Sigmoid colon (tissue), 7 donors: Measurements from ENCODE around the gene RPTN. TPM values are rescaled to one million over a fixed set of nuclear protein-coding genes. Genes with fewer than 3 reads are reported as not detected.

Experiments used
- DNase-seq: peaks from one replicate; pipeline ENCODE4 v3.0.0-alpha.2; 2019
- H3K27ac ChIP-seq, 4 donors: fragments of 200-600 bp; sonication (generic); one replicate each; pipeline ENCODE4 v1.5.1; 2016 to 2019; ENCODE audit warnings: mild to moderate bottlenecking in 1 of 4
- H3K27me3 ChIP-seq, 3 donors: fragments of 200-600 bp; sonication (generic); one replicate each; pipeline ENCODE4 v1.5.1; 2019; ENCODE audit warnings: mild to moderate bottlenecking in 1 of 3
- H3K36me3 ChIP-seq, 4 donors: fragments of 200-600 bp; sonication (generic); one replicate each; pipeline ENCODE4 v1.5.1; 2016 to 2019
- H3K4me1 ChIP-seq, 4 donors: fragments of 200-600 bp; sonication (generic); one replicate each; pipeline ENCODE4 v1.5.1; 2017 to 2019
- H3K4me3 ChIP-seq, 4 donors: fragments of 200-600 bp; sonication (generic); one replicate each; pipeline ENCODE4 v1.5.1; 2017 to 2019; ENCODE audit warnings: mild to moderate bottlenecking in 2 of 4, moderate library complexity in 1 of 4
- H3K9me3 ChIP-seq, 4 donors: fragments of 200-600 bp in 3 of 4; sonication (generic) in 3 of 4; one replicate each; pipeline versions ENCODE4 v1.5.1 to v1.6.1; 2013 to 2019
- EP300 ChIP-seq, 4 donors: sonication (generic); formaldehyde crosslinking; IDR thresholded peaks; one replicate each; pipeline ENCODE4 v1.6.1; 2017; ENCODE audit warnings: antibody characterized with exemption in 4 of 4
- POLR2A ChIP-seq, 2 donors: fragments of 450-650 bp; IDR thresholded peaks; one replicate each; pipeline ENCODE4 v1.6.1; 2016; ENCODE audit warnings: antibody characterized with exemption in 2 of 2, mild to moderate bottlenecking in 2 of 2, moderate library complexity in 2 of 2
- POLR2AphosphoS5 ChIP-seq, 4 donors: sonication (generic); formaldehyde crosslinking; IDR thresholded peaks; one replicate each; pipeline ENCODE4 v1.6.1; 2017; ENCODE audit warnings: antibody characterized with exemption in 4 of 4
- whole genome bisulfite sequencing, 2 donors: extraction: QIAGEN DNeasy Blood & Tissue Kit; methylation state at CpG; one replicate each; pipeline ENCODE4 v1.1.7; 2013; 5-methylcytosine and 5-hydroxymethylcytosine counted together
- intact Hi-C: fragments of 100-400 bp; cut with DNase I; formaldehyde crosslinking; loops from one replicate; pipeline ENCODE4 v1.15.1; 2023
- polyA plus RNA-seq, 3 donors: library from polyadenylated mRNA; stranded (reverse); fragments of 200-250 nt; gene quantifications; one replicate each; pipeline ENCODE4 v1.2.3, GENCODE V29; 2013
- total RNA-seq, 4 donors: library from RNA; depleted of rRNA; stranded (reverse); fragments of >200 nt; gene quantifications; one replicate each; pipeline ENCODE4 v1.1.0, GENCODE V29; 2016
- TF ChIP-seq, protein P1 (sequence below), 4 experiments: fragments of 450-650 bp in 3 of 4; fragments of 200-600 bp in 1 of 4; IDR thresholded peaks; one replicate each; pipeline ENCODE4 v1.5.1; 2016 to 2019; ENCODE audit warnings: antibody characterized with exemption in 4 of 4, mild to moderate bottlenecking in 3 of 4, moderate library complexity in 2 of 4
- donor health status: healthy with polysubstance abuse.
- donor health status: Bipolar disorder and iron deficiency.
- donor health status: healthy.

Gene RPTN
- total and polyA plus RNA-seq, 7 donors, result not detected

DNA sequence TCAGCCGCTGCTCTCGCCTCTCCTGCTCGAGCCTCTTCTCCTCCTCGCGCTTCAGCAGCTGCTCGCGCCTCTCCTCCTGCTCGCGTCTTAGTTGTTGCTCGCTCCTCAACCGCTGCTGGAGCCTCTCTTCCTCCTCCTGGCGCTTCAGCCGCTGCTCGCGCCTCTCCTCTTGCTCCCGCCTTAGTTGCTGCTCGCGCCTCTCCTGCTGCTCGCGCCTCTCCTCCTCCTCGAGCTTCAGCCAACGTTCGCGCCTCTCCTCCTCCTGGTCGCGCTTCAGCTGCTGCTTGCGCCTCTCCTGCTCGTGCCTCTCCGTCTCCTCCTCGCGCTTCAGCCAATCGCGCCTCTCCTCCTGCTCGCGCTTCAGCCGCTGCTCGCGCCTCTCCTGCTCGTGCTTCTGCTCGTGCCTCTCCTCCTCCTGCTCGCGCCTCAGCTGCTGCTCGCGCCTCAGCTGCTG is 47.5 kb downstream of the RPTN start:
- no peak for DNase-seq
- intact Hi-C loops, result no loop called here
- Histone ChIP-seq H3K36me3 (no peaks in the 10 kb centered on the region), H3K27ac (no peak overlapping the region), H3K4me1 (peaks cover 0 to 45% (median 40%) of the 10 kb centered on the region in 4 donors), H3K9me3 (peaks cover 0 to 13% (median 1%) of the 10 kb centered on the region in 4 donors), H3K27me3 (peaks cover 48 to 100% (median 81%) of the 10 kb centered on the region in 3 donors), H3K4me3 (peak overlapping the region in 3 of 4 donors; percentile 39 to 49 (median 41))
- TF ChIP-seq POLR2AphosphoS5 (IDR thresholded peaks at IDR 0.05) (no peak), POLR2A (IDR thresholded peaks at IDR 0.05) (no peak), EP300 (IDR thresholded peaks at IDR 0.05) (no peak)
- TF ChIP-seq, protein P1, sequence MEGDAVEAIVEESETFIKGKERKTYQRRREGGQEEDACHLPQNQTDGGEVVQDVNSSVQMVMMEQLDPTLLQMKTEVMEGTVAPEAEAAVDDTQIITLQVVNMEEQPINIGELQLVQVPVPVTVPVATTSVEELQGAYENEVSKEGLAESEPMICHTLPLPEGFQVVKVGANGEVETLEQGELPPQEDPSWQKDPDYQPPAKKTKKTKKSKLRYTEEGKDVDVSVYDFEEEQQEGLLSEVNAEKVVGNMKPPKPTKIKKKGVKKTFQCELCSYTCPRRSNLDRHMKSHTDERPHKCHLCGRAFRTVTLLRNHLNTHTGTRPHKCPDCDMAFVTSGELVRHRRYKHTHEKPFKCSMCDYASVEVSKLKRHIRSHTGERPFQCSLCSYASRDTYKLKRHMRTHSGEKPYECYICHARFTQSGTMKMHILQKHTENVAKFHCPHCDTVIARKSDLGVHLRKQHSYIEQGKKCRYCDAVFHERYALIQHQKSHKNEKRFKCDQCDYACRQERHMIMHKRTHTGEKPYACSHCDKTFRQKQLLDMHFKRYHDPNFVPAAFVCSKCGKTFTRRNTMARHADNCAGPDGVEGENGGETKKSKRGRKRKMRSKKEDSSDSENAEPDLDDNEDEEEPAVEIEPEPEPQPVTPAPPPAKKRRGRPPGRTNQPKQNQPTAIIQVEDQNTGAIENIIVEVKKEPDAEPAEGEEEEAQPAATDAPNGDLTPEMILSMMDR (IDR thresholded peaks at IDR 0.05), result no peak
- WGBS, 2 donors, result 0 to 1% methylated on average over 44 of the region's 44 CpGs

DNA sequence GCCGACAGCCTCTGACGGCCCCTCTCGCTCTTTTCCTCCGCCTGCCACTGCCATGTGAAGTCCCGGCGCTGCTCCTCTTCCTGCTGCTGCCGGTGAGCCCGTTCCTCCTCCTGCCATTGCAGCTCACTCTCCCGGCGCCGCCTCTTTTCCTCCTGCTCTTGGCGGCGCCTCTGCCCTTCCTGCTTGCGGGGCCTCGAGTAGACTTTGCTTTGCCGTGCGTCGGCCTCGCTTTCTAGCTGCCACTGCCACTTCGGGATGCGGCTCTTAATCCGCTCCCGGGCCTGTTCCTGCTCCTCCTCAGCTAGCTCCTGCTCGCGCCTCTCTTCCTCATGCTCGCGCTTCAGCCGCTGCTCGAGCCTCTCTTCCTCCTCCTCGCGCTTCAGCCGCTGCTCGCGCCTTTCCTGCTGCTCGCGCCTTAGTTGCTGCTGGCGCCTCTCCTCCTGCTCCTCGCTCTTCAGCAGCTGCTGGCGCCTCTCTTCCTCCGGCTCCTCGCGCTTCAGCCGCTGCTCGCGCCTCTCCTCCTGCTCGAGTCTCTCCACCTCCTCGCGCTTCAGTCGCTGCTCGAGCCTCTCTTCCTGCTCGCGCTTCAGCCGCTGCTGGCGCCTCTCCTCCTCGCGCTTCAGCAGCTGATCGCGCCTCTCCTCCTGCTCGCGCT is 48.0 kb downstream of the RPTN start:
- H3K36me3 ChIP-seq, result no peaks in the 10 kb centered on the region
- H3K27me3 ChIP-seq, result peaks cover 52 to 100% (median 81%) of the 10 kb centered on the region in 3 donors
- WGBS, 2 donors, result 1% methylated on average over 60 of the region's 60 CpGs
- no peak for DNase-seq
- H3K9me3 ChIP-seq, result peaks cover 0 to 13% (median 1%) of the 10 kb centered on the region in 4 donors
- intact Hi-C loops, result no loop called here
- H3K27ac ChIP-seq, result no peak overlapping the region
- TF ChIP-seq, protein P1 (IDR thresholded peaks at IDR 0.05), result no peak
- TF ChIP-seq POLR2A (IDR thresholded peaks at IDR 0.05) (no peak), EP300 (IDR thresholded peaks at IDR 0.05) (no peak), POLR2AphosphoS5 (IDR thresholded peaks at IDR 0.05) (no peak)
- peak overlapping the region; percentile 19 to 49 (median 40) for H3K4me3 ChIP-seq
- H3K4me1 ChIP-seq, result peaks cover 0 to 45% (median 40%) of the 10 kb centered on the region in 4 donors

DNA sequence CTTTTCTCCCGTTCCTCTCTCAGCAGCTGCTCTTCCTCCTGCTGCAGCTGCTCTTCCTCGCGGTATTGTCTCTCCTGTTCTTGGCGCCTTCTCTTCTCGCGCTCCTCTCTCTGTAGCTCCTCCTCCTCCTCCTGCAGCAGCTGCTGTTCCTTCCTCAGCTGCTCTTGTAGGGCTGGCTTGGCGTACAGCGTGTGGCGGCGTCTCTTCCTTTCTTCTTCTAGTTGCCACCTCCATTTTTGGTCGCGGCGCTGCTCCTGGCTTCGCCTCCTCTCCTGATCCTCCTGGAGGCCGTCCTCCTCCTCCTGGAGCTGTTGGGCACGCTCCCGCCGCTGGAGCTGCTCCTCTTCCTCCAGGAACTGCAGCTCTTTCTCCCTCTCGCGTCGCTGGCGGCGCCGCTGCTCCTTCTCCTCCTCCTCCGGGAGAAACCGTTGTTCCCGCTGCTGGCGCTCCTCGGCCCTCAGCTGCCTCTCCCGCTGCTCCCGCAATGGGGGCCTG is 48.6 kb downstream of the RPTN start:
- no peak for DNase-seq
- 2 to 3% methylated on average over 31 of the region's 31 CpGs for WGBS, 2 donors
- Histone ChIP-seq H3K36me3 (no peaks in the 10 kb centered on the region), H3K27ac (no peak overlapping the region), H3K4me1 (peaks cover 0 to 45% (median 40%) of the 10 kb centered on the region in 4 donors), H3K4me3 (peak overlapping the region; percentile 19 to 49 (median 40)), H3K27me3 (peaks cover 54 to 100% (median 81%) of the 10 kb centered on the region in 3 donors), H3K9me3 (peaks cover 0 to 13% (median 1%) of the 10 kb centered on the region in 4 donors)
- intact Hi-C loops, result no loop called here
- TF ChIP-seq EP300 (IDR thresholded peaks at IDR 0.05) (no peak), POLR2AphosphoS5 (IDR thresholded peaks at IDR 0.05) (no peak), POLR2A (IDR thresholded peaks at IDR 0.05) (no peak)
- TF ChIP-seq, protein P1 (IDR thresholded peaks at IDR 0.05), result no peak

DNA sequence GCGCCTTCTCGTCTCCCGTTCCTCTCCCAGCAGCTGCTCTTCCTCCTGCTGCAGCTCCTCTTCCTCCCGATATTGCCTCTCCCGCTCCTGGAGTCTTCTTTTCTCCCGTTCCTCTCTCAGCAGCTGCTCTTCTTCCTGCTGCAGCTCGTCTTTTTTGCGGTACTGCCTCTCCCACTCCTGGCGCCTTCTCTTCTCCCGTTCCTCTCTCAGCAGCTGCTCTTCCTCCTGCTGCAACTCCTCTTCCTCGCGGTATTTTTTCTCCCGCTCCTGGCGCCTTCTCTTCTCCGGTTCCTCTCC is 49.1 kb downstream of the RPTN start:
- Histone ChIP-seq H3K27me3 (peaks cover 54 to 100% (median 81%) of the 10 kb centered on the region in 3 donors), H3K4me1 (peaks cover 0 to 45% (median 40%) of the 10 kb centered on the region in 4 donors), H3K4me3 (peak overlapping the region in 3 of 4 donors; percentile 39 to 49 (median 41)), H3K36me3 (no peaks in the 10 kb centered on the region), H3K27ac (no peak overlapping the region), H3K9me3 (peaks cover 0 to 13% (median 1%) of the 10 kb centered on the region in 4 donors)
- TF ChIP-seq, protein P1 (IDR thresholded peaks at IDR 0.05), result no peak
- TF ChIP-seq POLR2A (IDR thresholded peaks at IDR 0.05) (no peak), POLR2AphosphoS5 (IDR thresholded peaks at IDR 0.05) (no peak), EP300 (IDR thresholded peaks at IDR 0.05) (no peak)
- WGBS, 2 donors, result 4 to 11% methylated on average over 15 of the region's 15 CpGs
- intact Hi-C loops, result no loop called here
- no peak for DNase-seq
